Caco-2 (cell line): Measurements from ENCODE around the gene RACGAP1. TPM values are rescaled to one million over a fixed set of nuclear protein-coding genes. Genes with fewer than 3 reads are reported as not detected.

Experiments used
- BruUV-seq: library from RNA; stranded (reverse); fragments of 400-500 nt; replicated peaks from 2 replicates; lab custom pipeline; 2021; lab: Mats Ljungman, UMichigan
- CTCF ChIA-PET: fragments of 300-600 bp; sonication (Branson Sonifier 250); formaldehyde crosslinking; loops from one replicate; lab custom pipeline; 2022; ENCODE audit warnings: antibody characterized with exemption; lab: Charles Lee
- POLR2A ChIA-PET: fragments of 300-600 bp; sonication (Branson Sonifier 250); formaldehyde crosslinking; loops from one replicate; lab custom pipeline; 2022; ENCODE audit warnings: antibody characterized with exemption; lab: Charles Lee
- DNase-seq, 2 experiments: peaks; one replicate each; pipeline versions ENCODE4 v3.0.0 to v3.0.0-alpha.2; 2020 to 2022
- H3K27me3 ChIP-seq: replicated peaks from 2 replicates; pipeline ENCODE4 v1.6.0; 2011; ENCODE audit warnings: low read length; ENCODE audit not compliant: control insufficient read depth, insufficient read depth
- H3K36me3 ChIP-seq: 2 replicates; pipeline ENCODE4 v1.5.1; 2011; ENCODE audit warnings: low read length; ENCODE audit not compliant: control insufficient read depth, insufficient read depth
- H3K4me1 ChIP-seq: fragments of 250-450 bp; sonication (Bioruptor Pico); 2 replicates; pipeline ENCODE4 v1.5.1; 2020; ENCODE audit warnings: mild to moderate bottlenecking
- H3K4me3 ChIP-seq: 2 replicates; pipeline ENCODE4 v1.5.1; 2011; ENCODE audit warnings: low read depth, mild to moderate bottlenecking, control low read depth, low read length
- H3K9me3 ChIP-seq: fragments of 250-450 bp; sonication (Bioruptor Pico); 2 replicates; pipeline ENCODE4 v1.5.1; 2020; ENCODE audit warnings: mild to moderate bottlenecking, moderate library complexity
- H3K27ac Mint-ChIP-seq: one replicate; pipeline ENCODE4 v1.8.0; 2022; ENCODE audit warnings: mixed read lengths; ENCODE audit not compliant: unreplicated experiment
- H3K27me3 Mint-ChIP-seq: one replicate; pipeline ENCODE4 v1.8.0; 2022; ENCODE audit warnings: mixed read lengths; ENCODE audit not compliant: insufficient read depth, unreplicated experiment
- H3K36me3 Mint-ChIP-seq: one replicate; pipeline ENCODE4 v1.8.0; 2022; ENCODE audit warnings: mild to moderate bottlenecking, mixed read lengths; ENCODE audit not compliant: insufficient read depth, unreplicated experiment
- H3K4me1 Mint-ChIP-seq: one replicate; pipeline ENCODE4 v1.8.0; 2022; ENCODE audit warnings: low read depth, mixed read lengths; ENCODE audit not compliant: unreplicated experiment
- H3K4me3 Mint-ChIP-seq: one replicate; pipeline ENCODE4 v1.8.0; 2022; ENCODE audit warnings: mild to moderate bottlenecking, moderate library complexity, mixed read lengths; ENCODE audit not compliant: unreplicated experiment
- H3K9me3 Mint-ChIP-seq: one replicate; pipeline ENCODE4 v1.8.0; 2022; ENCODE audit warnings: mixed read lengths; ENCODE audit not compliant: unreplicated experiment
- intact Hi-C: fragments of 100-400 bp; cut with micrococcal nuclease; formaldehyde crosslinking; loops from one replicate; pipeline ENCODE4 v1.10.0; 2022; ENCODE audit not compliant: unreplicated experiment
- total RNA-seq: library from RNA; stranded (reverse); gene quantifications from 2 replicates; pipeline ENCODE4 v1.2.3, GENCODE V29; 2022
- TF ChIP-seq, protein P1 (sequence below), 2 experiments: fragments of 200-600 bp in 1 of 2; IDR thresholded peaks; 1 replicate in 1 of 2; 2 replicates in 1 of 2; pipeline versions ENCODE4 v1.5.1 to v1.8.0; 2011 to 2022; ENCODE audit warnings: antibody characterized with exemption in 1 of 2, control low read depth in 1 of 2, inconsistent platforms in 1 of 2, low read depth in 1 of 2, low read length in 1 of 2, mild to moderate bottlenecking in 1 of 2, moderate library complexity in 1 of 2; ENCODE audit not compliant: insufficient read depth in 1 of 2, severe bottlenecking in 1 of 2, unreplicated experiment in 1 of 2

The RACGAP1 gene
- total RNA-seq, 1 experiment from 2014 or later, result 131 TPM

DNA sequence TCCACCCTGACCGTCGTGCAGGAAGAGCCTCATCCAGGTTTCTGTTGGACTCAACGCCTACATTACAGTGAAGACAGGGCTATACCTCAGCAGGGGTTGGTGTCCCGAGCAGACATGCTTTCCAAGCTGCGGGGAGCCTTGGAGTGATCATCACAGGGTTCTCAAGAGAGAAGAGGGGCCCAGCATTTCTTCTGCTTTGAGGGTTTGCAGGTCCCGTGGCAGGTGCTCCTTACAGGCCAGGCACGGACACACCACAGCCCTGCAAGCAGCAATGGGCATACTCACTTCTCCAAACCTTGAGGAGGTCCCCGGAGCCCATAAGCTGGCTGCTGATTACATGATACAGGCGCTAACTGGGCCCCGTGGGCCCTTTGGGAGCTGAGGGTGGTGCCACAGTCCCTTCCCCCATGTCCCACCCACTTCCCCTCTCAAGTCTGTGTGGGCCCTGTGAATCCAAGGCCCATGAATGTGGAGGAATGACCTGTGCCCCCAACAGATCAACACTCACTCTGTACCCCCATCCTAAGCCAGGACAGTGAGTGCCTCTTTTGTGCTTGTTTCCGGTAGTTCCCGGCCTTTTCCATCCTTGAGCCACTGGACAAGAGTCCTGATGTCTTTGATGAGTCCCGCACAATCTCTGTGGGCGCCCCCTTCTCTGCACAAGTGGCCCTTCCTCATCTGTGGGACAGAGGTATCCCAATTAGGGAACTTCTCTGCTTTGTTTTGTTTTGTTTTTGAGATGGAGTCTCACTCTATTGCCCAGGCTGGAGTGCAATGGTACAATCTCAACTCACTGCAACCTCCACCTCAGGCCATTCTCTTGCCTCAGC, 73.7 kb downstream of the RACGAP1 start:
- Mint-ChIP-seq H3K27me3 (no peaks in the 10 kb centered on the region), H3K27ac (no peak overlapping the region), H3K4me1 (no peaks in the 10 kb centered on the region), H3K4me3 (no peak overlapping the region), H3K9me3 (no peaks in the 10 kb centered on the region), H3K36me3 (no peaks in the 10 kb centered on the region)
- Histone ChIP-seq H3K4me3 (no peak overlapping the region), H3K9me3 (no peaks in the 10 kb centered on the region), H3K4me1 (no peaks in the 10 kb centered on the region), H3K27me3 (no peaks in the 10 kb centered on the region), H3K36me3 (no peaks in the 10 kb centered on the region)
- CTCF ChIA-PET, result no interaction called here
- no TSS peak for BruUV-seq
- intact Hi-C loops, result loop anchor here (5.0 kb wide), 1 partner anchor 84 kb away; no protein-coding TSS in a partner anchor
- no peak for DNase-seq
- POLR2A ChIA-PET, result no interaction called here
- TF ChIP-seq, protein P1, sequence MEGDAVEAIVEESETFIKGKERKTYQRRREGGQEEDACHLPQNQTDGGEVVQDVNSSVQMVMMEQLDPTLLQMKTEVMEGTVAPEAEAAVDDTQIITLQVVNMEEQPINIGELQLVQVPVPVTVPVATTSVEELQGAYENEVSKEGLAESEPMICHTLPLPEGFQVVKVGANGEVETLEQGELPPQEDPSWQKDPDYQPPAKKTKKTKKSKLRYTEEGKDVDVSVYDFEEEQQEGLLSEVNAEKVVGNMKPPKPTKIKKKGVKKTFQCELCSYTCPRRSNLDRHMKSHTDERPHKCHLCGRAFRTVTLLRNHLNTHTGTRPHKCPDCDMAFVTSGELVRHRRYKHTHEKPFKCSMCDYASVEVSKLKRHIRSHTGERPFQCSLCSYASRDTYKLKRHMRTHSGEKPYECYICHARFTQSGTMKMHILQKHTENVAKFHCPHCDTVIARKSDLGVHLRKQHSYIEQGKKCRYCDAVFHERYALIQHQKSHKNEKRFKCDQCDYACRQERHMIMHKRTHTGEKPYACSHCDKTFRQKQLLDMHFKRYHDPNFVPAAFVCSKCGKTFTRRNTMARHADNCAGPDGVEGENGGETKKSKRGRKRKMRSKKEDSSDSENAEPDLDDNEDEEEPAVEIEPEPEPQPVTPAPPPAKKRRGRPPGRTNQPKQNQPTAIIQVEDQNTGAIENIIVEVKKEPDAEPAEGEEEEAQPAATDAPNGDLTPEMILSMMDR (IDR thresholded peaks at IDR 0.05; ENCODE audit: insufficient read depth in 1 of 2, low read depth in 1 of 2, low read length in 1 of 2, severe bottlenecking in 1 of 2, unreplicated experiment in 1 of 2), result no peak

DNA sequence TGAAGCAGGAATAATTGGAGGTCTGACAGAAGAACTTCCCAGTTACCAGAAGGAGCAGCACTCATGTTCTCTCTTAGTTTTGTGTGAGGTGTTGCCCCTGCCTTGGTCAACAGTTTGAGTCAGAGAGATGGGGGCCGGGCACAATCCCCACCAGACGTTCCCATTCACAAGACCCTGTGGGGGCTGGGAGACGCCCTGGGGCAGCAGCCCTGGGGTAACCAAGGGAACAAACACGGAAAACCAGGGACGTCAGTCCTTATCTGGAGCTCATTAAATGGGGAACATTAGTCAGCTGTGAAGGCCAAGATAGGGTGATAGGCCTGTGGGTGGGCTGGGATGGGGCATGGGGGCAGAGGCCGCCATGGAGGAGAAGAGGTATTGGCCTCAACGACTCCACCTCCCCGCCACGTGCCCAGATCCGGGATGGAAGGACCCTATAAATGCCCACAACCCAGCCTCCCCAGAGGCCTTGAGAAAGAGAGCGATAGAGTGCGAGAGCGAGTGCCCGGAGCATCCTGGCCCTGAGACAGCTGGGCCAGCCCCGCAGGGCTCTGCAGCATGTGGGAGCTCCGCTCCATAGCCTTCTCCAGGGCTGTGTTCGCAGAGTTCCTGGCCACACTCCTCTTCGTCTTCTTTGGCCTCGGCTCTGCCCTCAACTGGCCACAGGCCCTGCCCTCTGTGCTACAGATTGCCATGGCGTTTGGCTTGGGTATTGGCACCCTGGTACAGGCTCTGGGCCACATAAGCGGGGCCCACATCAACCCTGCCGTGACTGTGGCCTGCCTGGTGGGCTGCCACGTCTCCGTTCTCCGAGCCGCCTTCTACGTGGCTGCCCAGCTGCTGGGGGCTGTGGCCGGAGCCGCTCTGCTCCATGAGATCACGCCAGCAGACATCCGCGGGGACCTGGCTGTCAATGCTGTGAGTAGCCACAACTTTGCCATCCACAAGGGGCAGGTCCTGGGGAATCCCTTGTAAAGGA, 74.7 kb downstream of the RACGAP1 start, which contains the start of gene AQP2:
AQP2 (plus strand) TSS at position 465 of the 979 bp plus-strand sequence; CDS start at position 559, 94 bp downstream.
- Histone ChIP-seq H3K27me3 (no peaks in the 10 kb centered on the region), H3K4me1 (peaks cover 5% of the 10 kb centered on the region; the same call in 1 of the 2 replicates)
- CTCF ChIA-PET, result interaction anchor here (0.7 to 1.1 kb wide), 2 partner anchors 11 to 17 kb away, joined by 5 read pairs; no protein-coding TSS in a partner anchor

More for the DNA sequence above, 74.7 kb downstream of the RACGAP1 start, which contains the start of gene AQP2:
- no peaks in the 10 kb centered on the region for H3K27me3 Mint-ChIP-seq
- POLR2A ChIA-PET, result no interaction called here
- no peak within 1 kb of the TSS for H3K27ac Mint-ChIP-seq
- no peak within 1 kb of the TSS for H3K4me3 ChIP-seq
- H3K36me3 Mint-ChIP-seq, result peaks cover 3% of the 10 kb centered on the region
- intact Hi-C loops, result loop anchor here (5.0 kb wide), 1 partner anchor 83 kb away; no protein-coding TSS in a partner anchor
- no peak for DNase-seq
- no peaks in the 10 kb centered on the region for H3K9me3 Mint-ChIP-seq
- TF ChIP-seq, protein P1 (IDR thresholded peaks at IDR 0.05; ENCODE audit: insufficient read depth in 1 of 2, low read depth in 1 of 2, low read length in 1 of 2, severe bottlenecking in 1 of 2, unreplicated experiment in 1 of 2), result no peak
- peaks cover 9% of the 10 kb centered on the region for H3K4me1 Mint-ChIP-seq
- no TSS peak for BruUV-seq
- H3K4me3 Mint-ChIP-seq, result no peak within 1 kb of the TSS
- no peaks in the 10 kb centered on the region for H3K36me3 ChIP-seq
- H3K9me3 ChIP-seq, result no peaks in the 10 kb centered on the region
